ENCODE results near the gene ADAMTS16.

ADAMTS16 gene

DNA sequence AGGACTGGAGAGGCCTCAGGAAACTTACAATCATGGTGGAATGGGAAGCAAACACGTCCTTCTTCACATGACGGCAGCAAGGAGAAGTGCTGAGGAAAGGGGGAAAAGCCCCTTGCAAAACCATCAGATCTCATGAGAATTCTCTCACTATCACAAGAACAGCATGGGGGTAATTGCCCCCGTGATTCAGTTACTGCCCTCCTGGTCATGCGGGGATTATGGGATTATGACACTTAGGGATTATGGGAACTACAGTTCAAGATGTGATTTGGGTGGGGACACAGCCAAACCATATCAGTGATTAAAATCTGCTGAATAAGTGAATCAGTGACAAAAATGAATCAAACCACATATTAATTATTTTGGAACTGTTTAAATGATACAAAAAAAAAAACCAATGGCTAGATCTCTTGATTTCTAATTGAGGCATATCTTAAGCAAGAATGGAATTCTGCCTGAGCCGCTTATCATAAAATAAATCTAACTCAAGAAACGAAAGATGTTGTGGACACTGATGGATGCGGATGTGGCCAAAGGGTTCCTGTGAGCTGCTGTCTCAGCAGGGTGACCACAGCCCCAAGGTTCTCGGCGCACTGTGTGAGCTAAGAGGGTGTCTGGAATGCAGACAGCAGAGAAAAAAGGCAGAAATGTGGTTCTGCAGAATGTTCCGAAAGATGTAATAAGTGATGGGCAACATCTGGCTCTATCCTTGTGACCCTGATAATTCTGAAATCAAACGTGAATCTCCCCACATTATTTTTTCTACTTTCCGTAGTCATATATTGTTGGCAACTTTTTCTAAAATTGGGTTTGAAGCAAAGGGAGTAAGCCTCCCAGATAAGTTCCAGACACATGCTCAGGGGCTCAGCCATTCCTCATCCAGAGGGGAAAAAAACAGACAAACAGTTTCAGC, 175.2 kb downstream of the ADAMTS16 start:
- no peak overlapping the region for H3K9ac ChIP-seq (ENCODE audit: low read depth, low read length, poor library complexity)
- H2BK5ac ChIP-seq (ENCODE audit: low read length): no peak overlapping the region
- H3K4ac ChIP-seq (ENCODE audit: low read length): no peak overlapping the region
- no peaks in the 10 kb centered on the region for H3K36me3 ChIP-seq (replicated peaks in 1 of 2; ENCODE audit: control insufficient read depth in 2 of 2, insufficient read depth in 2 of 2, low read length in 2 of 2)
- H2AFZ ChIP-seq (ENCODE audit: low read length): no peak overlapping the region
- H3K23ac ChIP-seq (ENCODE audit: low read depth, low read length, poor library complexity): no peak overlapping the region
- H3K9me3 ChIP-seq (replicated peaks in 1 of 2; ENCODE audit: control insufficient read depth in 2 of 2, insufficient read depth in 1 of 2, low read depth in 1 of 2, low read length in 2 of 2): no peaks in the 10 kb centered on the region
- no peak overlapping the region for H3K4me2 ChIP-seq (ENCODE audit: insufficient read depth, low read length, poor library complexity, severe bottlenecking)
- no peak overlapping the region for H2AK5ac ChIP-seq (ENCODE audit: low read depth, low read length)
- no peak overlapping the region for H2BK15ac ChIP-seq (ENCODE audit: low read length)
- H2BK12ac ChIP-seq (ENCODE audit: low read length): no peak overlapping the region
- no CpG with 5 or more reads among the region's 12 CpGs for WGBS, 2 donors (ENCODE audit: extremely low coverage in 2 of 2, insufficient read length in 2 of 2, insufficient replicate concordance in 1 of 2)
- no peak overlapping the region for H4K8ac ChIP-seq (ENCODE audit: low read depth, low read length)
- no peak overlapping the region for H3K18ac ChIP-seq (ENCODE audit: low read length)
- no peak overlapping the region for H3K14ac ChIP-seq (ENCODE audit: low read length)
- H3K4me3 ChIP-seq (ENCODE audit: low read length in 2 of 2): no peak overlapping the region
- H3K27ac ChIP-seq (replicated peaks; ENCODE audit: low read length): no peak overlapping the region
- no peak for DNase-seq (ENCODE audit: low spot score)
- H2BK120ac ChIP-seq (ENCODE audit: low read depth, low read length): no peak overlapping the region
- H3K4me1 ChIP-seq (ENCODE audit: control insufficient read depth in 2 of 2, insufficient read depth in 1 of 2, low read depth in 1 of 2, low read length in 2 of 2): peaks cover 0 to 8% of the 10 kb centered on the region in 2 donors
- no peak overlapping the region for H4K91ac ChIP-seq (ENCODE audit: low read depth, low read length, poor library complexity)
- no peaks in the 10 kb centered on the region for H3K27me3 ChIP-seq (ENCODE audit: control insufficient read depth in 3 of 3, insufficient read depth in 3 of 3, low read depth in 1 of 3, low read length in 3 of 3)
- H3K79me1 ChIP-seq (ENCODE audit: low read depth, low read length): no peaks in the 10 kb centered on the region

DNA sequence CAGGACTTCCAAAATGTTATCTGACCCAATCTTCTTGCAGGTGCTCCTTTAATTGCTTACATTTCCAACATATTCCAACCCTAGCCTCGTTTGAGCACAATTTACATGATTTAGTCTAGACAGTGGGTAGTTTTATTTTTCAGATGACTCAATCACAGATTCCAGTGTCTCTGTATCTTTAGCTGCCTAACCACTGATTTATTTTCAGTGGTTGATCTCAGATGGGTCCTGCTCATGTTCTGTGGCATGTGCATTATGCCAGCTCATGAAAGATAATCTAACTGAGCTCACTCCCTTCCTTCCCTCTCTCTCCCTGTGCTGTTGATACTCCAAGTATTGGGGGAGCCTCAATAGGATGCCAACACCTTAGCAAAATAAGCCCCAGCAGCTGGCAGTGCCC, 176.2 kb downstream of the ADAMTS16 start:
- Histone ChIP-seq H3K4me2 (ENCODE audit: insufficient read depth, low read length, poor library complexity, severe bottlenecking) (no peak overlapping the region), H3K4me1 (ENCODE audit: control insufficient read depth in 2 of 2, insufficient read depth in 1 of 2, low read depth in 1 of 2, low read length in 2 of 2) (peaks cover 0 to 8% of the 10 kb centered on the region in 2 donors), H3K27me3 (ENCODE audit: control insufficient read depth in 3 of 3, insufficient read depth in 3 of 3, low read depth in 1 of 3, low read length in 3 of 3) (no peaks in the 10 kb centered on the region), H2BK15ac (ENCODE audit: low read length) (no peak overlapping the region), H3K79me1 (ENCODE audit: low read depth, low read length) (no peaks in the 10 kb centered on the region), H3K14ac (ENCODE audit: low read length) (no peak overlapping the region), H2AK5ac (ENCODE audit: low read depth, low read length) (no peak overlapping the region), H2AFZ (ENCODE audit: low read length) (no peak overlapping the region), H3K27ac (replicated peaks; ENCODE audit: low read length) (no peak overlapping the region), H3K36me3 (replicated peaks in 1 of 2; ENCODE audit: control insufficient read depth in 2 of 2, insufficient read depth in 2 of 2, low read length in 2 of 2) (no peaks in the 10 kb centered on the region), H3K9me3 (replicated peaks in 1 of 2; ENCODE audit: control insufficient read depth in 2 of 2, insufficient read depth in 1 of 2, low read depth in 1 of 2, low read length in 2 of 2) (no peaks in the 10 kb centered on the region), H3K4ac (ENCODE audit: low read length) (no peak overlapping the region), H4K8ac (ENCODE audit: low read depth, low read length) (no peak overlapping the region), H3K23ac (ENCODE audit: low read depth, low read length, poor library complexity) (no peak overlapping the region), H3K9ac (ENCODE audit: low read depth, low read length, poor library complexity) (no peak overlapping the region), H3K18ac (ENCODE audit: low read length) (peak overlapping the region; percentile 11), H3K4me3 (ENCODE audit: low read length in 2 of 2) (no peak overlapping the region), H4K91ac (ENCODE audit: low read depth, low read length, poor library complexity) (no peak overlapping the region), H2BK5ac (ENCODE audit: low read length) (no peak overlapping the region), H2BK12ac (ENCODE audit: low read length) (no peak overlapping the region), H2BK120ac (ENCODE audit: low read depth, low read length) (no peak overlapping the region)
- no CpG with 5 or more reads among the region's 1 CpG for WGBS, 2 donors (ENCODE audit: extremely low coverage in 2 of 2, insufficient read length in 2 of 2, insufficient replicate concordance in 1 of 2)
- DNase-seq (ENCODE audit: low spot score): no peak

DNA sequence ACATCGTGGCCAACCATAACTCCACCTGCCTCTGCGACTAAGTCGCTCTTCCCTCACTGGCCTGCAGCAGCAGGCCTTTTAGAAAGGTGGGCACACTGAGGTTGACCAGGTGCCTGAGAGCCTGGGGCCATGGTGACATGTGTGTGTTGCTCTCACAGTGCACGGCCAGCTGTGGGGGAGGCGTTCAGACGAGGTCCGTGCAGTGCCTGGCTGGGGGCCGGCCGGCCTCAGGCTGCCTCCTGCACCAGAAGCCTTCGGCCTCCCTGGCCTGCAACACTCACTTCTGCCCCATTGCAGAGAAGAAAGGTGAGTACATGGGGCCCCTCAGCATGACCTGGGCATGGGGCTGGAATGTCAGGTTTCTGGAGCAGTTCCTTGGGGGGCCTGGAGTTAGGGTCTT, 177.8 kb downstream of the ADAMTS16 start:
- Histone ChIP-seq H3K36me3 (replicated peaks in 1 of 2; ENCODE audit: control insufficient read depth in 2 of 2, insufficient read depth in 2 of 2, low read length in 2 of 2) (no peaks in the 10 kb centered on the region), H3K14ac (ENCODE audit: low read length) (no peak overlapping the region), H4K91ac (ENCODE audit: low read depth, low read length, poor library complexity) (no peak overlapping the region), H3K9me3 (replicated peaks in 1 of 2; ENCODE audit: control insufficient read depth in 2 of 2, insufficient read depth in 1 of 2, low read depth in 1 of 2, low read length in 2 of 2) (no peaks in the 10 kb centered on the region), H3K27me3 (ENCODE audit: control insufficient read depth in 3 of 3, insufficient read depth in 3 of 3, low read depth in 1 of 3, low read length in 3 of 3) (no peaks in the 10 kb centered on the region), H4K8ac (ENCODE audit: low read depth, low read length) (no peak overlapping the region), H3K23ac (ENCODE audit: low read depth, low read length, poor library complexity) (no peak overlapping the region), H2AFZ (ENCODE audit: low read length) (no peak overlapping the region), H2AK5ac (ENCODE audit: low read depth, low read length) (peak overlapping the region; percentile 6), H3K27ac (replicated peaks; ENCODE audit: low read length) (no peak overlapping the region), H3K4me2 (ENCODE audit: insufficient read depth, low read length, poor library complexity, severe bottlenecking) (no peak overlapping the region), H2BK12ac (ENCODE audit: low read length) (no peak overlapping the region), H3K4me3 (ENCODE audit: low read length in 2 of 2) (no peak overlapping the region), H2BK120ac (ENCODE audit: low read depth, low read length) (no peak overlapping the region), H3K18ac (ENCODE audit: low read length) (peak overlapping the region; percentile 84), H3K9ac (ENCODE audit: low read depth, low read length, poor library complexity) (no peak overlapping the region), H3K4me1 (ENCODE audit: control insufficient read depth in 2 of 2, insufficient read depth in 1 of 2, low read depth in 1 of 2, low read length in 2 of 2) (peaks cover 0 to 4% of the 10 kb centered on the region in 2 donors), H2BK5ac (ENCODE audit: low read length) (no peak overlapping the region), H2BK15ac (ENCODE audit: low read length) (no peak overlapping the region), H3K4ac (ENCODE audit: low read length) (no peak overlapping the region), H3K79me1 (ENCODE audit: low read depth, low read length) (no peaks in the 10 kb centered on the region)
- WGBS, 2 donors (ENCODE audit: extremely low coverage in 2 of 2, insufficient read length in 2 of 2, insufficient replicate concordance in 1 of 2): no CpG with 5 or more reads among the region's 10 CpGs
- DNase-seq (ENCODE audit: low spot score): no peak

DNA sequence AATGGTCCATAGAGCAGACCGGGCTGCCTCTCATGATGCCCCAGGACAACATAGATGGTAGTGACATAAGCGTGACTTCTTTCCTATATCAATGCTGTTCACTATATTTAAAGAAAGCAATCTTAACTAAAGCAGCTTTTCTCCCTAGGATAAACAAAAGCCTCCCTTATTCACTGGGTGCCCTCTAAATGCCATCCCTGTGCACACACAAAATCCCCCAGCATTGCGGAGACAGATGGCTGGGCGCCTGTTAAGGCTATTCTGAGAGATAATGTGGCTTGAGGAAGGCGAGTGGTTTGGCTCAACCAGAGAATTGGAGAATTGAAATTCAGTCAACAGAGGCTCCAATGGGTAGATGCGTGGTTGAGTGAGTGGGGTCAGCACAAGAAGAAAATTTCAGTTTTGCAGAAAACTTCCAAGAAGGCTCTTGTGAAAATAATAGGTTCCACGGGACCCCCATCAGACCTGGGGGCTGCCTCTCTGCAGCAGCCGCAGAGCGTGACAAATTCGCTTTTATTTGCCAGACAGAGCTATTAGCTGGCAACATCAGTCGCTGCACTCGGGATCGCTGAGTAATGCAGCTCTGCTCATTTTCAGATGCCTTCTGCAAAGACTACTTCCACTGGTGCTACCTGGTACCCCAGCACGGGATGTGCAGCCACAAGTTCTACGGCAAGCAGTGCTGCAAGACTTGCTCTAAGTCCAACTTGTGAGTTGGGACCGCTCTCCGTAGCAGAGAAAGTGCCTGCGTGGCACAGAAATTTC, 178.5 kb downstream of the ADAMTS16 start:
- DNase-seq (ENCODE audit: low spot score): no peak
- WGBS, 2 donors (ENCODE audit: extremely low coverage in 2 of 2, insufficient read length in 2 of 2, insufficient replicate concordance in 1 of 2): no CpG with 5 or more reads among the region's 18 CpGs

More for the DNA sequence above, 178.5 kb downstream of the ADAMTS16 start:
- H2AK5ac ChIP-seq (ENCODE audit: low read depth, low read length): no peak overlapping the region
- H3K79me1 ChIP-seq (ENCODE audit: low read depth, low read length): no peaks in the 10 kb centered on the region
- H2BK5ac ChIP-seq (ENCODE audit: low read length): no peak overlapping the region
- H2AFZ ChIP-seq (ENCODE audit: low read length): no peak overlapping the region
- H3K4ac ChIP-seq (ENCODE audit: low read length): no peak overlapping the region
- H3K23ac ChIP-seq (ENCODE audit: low read depth, low read length, poor library complexity): no peak overlapping the region
- peak overlapping the region; percentile 0 for H2BK15ac ChIP-seq (ENCODE audit: low read length)
- H3K9me3 ChIP-seq (replicated peaks in 1 of 2; ENCODE audit: control insufficient read depth in 2 of 2, insufficient read depth in 1 of 2, low read depth in 1 of 2, low read length in 2 of 2): no peaks in the 10 kb centered on the region
- H3K4me2 ChIP-seq (ENCODE audit: insufficient read depth, low read length, poor library complexity, severe bottlenecking): no peak overlapping the region
- H3K9ac ChIP-seq (ENCODE audit: low read depth, low read length, poor library complexity): no peak overlapping the region
- no peak overlapping the region for H3K4me3 ChIP-seq (ENCODE audit: low read length in 2 of 2)
- H3K18ac ChIP-seq (ENCODE audit: low read length): no peak overlapping the region
- no peak overlapping the region for H3K27ac ChIP-seq (replicated peaks; ENCODE audit: low read length)
- no peaks in the 10 kb centered on the region for H3K36me3 ChIP-seq (replicated peaks in 1 of 2; ENCODE audit: control insufficient read depth in 2 of 2, insufficient read depth in 2 of 2, low read length in 2 of 2)
- no peak overlapping the region for H4K8ac ChIP-seq (ENCODE audit: low read depth, low read length)
- no peak overlapping the region for H2BK120ac ChIP-seq (ENCODE audit: low read depth, low read length)
- no peaks in the 10 kb centered on the region for H3K27me3 ChIP-seq (ENCODE audit: control insufficient read depth in 3 of 3, insufficient read depth in 3 of 3, low read depth in 1 of 3, low read length in 3 of 3)
- H2BK12ac ChIP-seq (ENCODE audit: low read length): no peak overlapping the region
- H3K14ac ChIP-seq (ENCODE audit: low read length): no peak overlapping the region
- no peak overlapping the region for H4K91ac ChIP-seq (ENCODE audit: low read depth, low read length, poor library complexity)
- H3K4me1 ChIP-seq (ENCODE audit: control insufficient read depth in 2 of 2, insufficient read depth in 1 of 2, low read depth in 1 of 2, low read length in 2 of 2): peaks cover 0 to under 1% of the 10 kb centered on the region in 2 donors
